H1 (cell line): ENCODE measurements around the gene RPS6KA4. TPM values are rescaled to one million over a fixed set of nuclear protein-coding genes. Genes with fewer than 3 reads are reported as not detected.

Experiments used
- ASH2L ChIP-seq: fragments of 200-600, 300-600 bp; sonication (generic); IDR thresholded peaks from one replicate; pipeline ENCODE4 v1.7.1; 2017; ENCODE audit warnings: low read length
- CTBP2 ChIP-seq: IDR thresholded peaks from 2 replicates; pipeline ENCODE4 v1.7.0; 2011; ENCODE audit warnings: borderline replicate concordance, mild to moderate bottlenecking, moderate library complexity, mixed read lengths, low read length; ENCODE audit not compliant: insufficient read depth, insufficient read length
- HDAC2 ChIP-seq, 2 experiments: fragments of 300-600 bp in 1 of 2; sonication (generic) in 1 of 2; IDR thresholded peaks; 2 replicates each; pipeline ENCODE4 v1.6.1; 2011 to 2012; ENCODE audit warnings: low read depth in 2 of 2, low read length in 2 of 2, mild to moderate bottlenecking in 2 of 2, moderate library complexity in 2 of 2, borderline replicate concordance in 1 of 2, inconsistent platforms in 1 of 2
- KDM5A ChIP-seq: fragments of 200-600 bp; IDR thresholded peaks from 2 replicates; pipeline ENCODE4 v1.7.1; 2012; ENCODE audit warnings: mild to moderate bottlenecking, low read length, inconsistent platforms, mixed read lengths
- NANOG ChIP-seq: IDR thresholded peaks from 2 replicates; pipeline ENCODE4 v1.6.1; 2011; ENCODE audit warnings: low read length, low read depth, mild to moderate bottlenecking, inconsistent platforms; ENCODE audit not compliant: insufficient read depth, poor library complexity, severe bottlenecking
- NRF1 ChIP-seq: IDR thresholded peaks from 2 replicates; pipeline ENCODE4 v1.6.1; 2011; ENCODE audit warnings: mild to moderate bottlenecking, low read depth, low read length, improper control_type of control experiment
- POLR2AphosphoS5 ChIP-seq: IDR thresholded peaks from 2 replicates; pipeline ENCODE4 v1.6.1; 2011; ENCODE audit warnings: low read depth, low read length
- polyA plus RNA-seq, 7 experiments: library from polyadenylated mRNA; depleted of rRNA in 3 of 7; stranded (reverse) in 5 of 7; unstranded in 2 of 7; fragments of >200 nt in 5 of 7; fragments of 200-250 nt in 2 of 7; gene quantifications; 1 replicate in 5 of 7; 2 replicates in 1 of 7; 4 replicates in 1 of 7; pipeline versions ENCODE4 v1.2.1 to v1.2.3, GENCODE V29; 2011 to 2013; ENCODE audit warnings: missing spikeins in 2 of 7, mixed read lengths in 2 of 7
- total RNA-seq: library from RNA; stranded (reverse); fragmentation: NEBNext Ultra II Directional; extraction: Animal tissue kit (Norgen Biotek cat#: 25700); gene quantifications from 2 replicates; pipeline ENCODE4 v1.2.1, GENCODE V29; 2021

RPS6KA4 gene
- total and polyA plus RNA-seq, 2 of the 8 experiments (the other 6 are each of a cell fraction or from before 2014, with no cell fraction given) = 8.2 to 12.6 TPM

- TF ChIP-seq NRF1 (no peak), HDAC2 (IDR thresholded peaks at IDR 0.05; ENCODE audit: borderline replicate concordance in 1 of 2, low read depth in 2 of 2, low read length in 2 of 2) (no peak), CTBP2 (no peak), KDM5A (no peak), NANOG (no peak), POLR2AphosphoS5 (no peak), ASH2L (no peak)
- TF ChIP-seq, all 59 proteins: peak for 0
Observed at GRCh38 chr11:64406221-64406946, 47.4 kb downstream of the RPS6KA4 start (continued).
